Neuronal stem cell (in vitro differentiated cells): ENCODE results near the gene STAT5B.
A peak's percentile ranks its signal among the peaks of the same experiment; 100 is the strongest.

Experiments
- DNase-seq: peaks from one replicate; pipeline ENCODE4 v3.0.0-alpha.2; 2013; ENCODE audit warnings: low spot score
- H2AFZ ChIP-seq: one replicate; pipeline ENCODE4 v1.6.1; 2013; ENCODE audit warnings: mild to moderate bottlenecking, low read length, inconsistent platforms
- H2AK5ac ChIP-seq: 2 replicates; pipeline ENCODE4 v1.6.1; 2013; ENCODE audit warnings: low read depth, mild to moderate bottlenecking, inconsistent platforms, low read length, moderate library complexity, mixed read lengths
- H2BK120ac ChIP-seq: 2 replicates; pipeline ENCODE4 v1.6.1; 2013; ENCODE audit warnings: low read depth, mild to moderate bottlenecking, inconsistent platforms, low read length, moderate library complexity, mixed read lengths
- H2BK12ac ChIP-seq: one replicate; pipeline ENCODE4 v1.6.1; 2013; ENCODE audit warnings: low read length, inconsistent platforms
- H2BK15ac ChIP-seq: 2 replicates; pipeline ENCODE4 v1.6.1; 2013; ENCODE audit warnings: mild to moderate bottlenecking, low read length, inconsistent platforms, mixed read lengths
- H2BK5ac ChIP-seq: one replicate; pipeline ENCODE4 v1.6.1; 2013; ENCODE audit warnings: inconsistent platforms, mild to moderate bottlenecking, low read length, moderate library complexity
- H3K14ac ChIP-seq: one replicate; pipeline ENCODE4 v1.6.1; 2013; ENCODE audit warnings: low read length, inconsistent platforms
- H3K18ac ChIP-seq: 2 replicates; pipeline ENCODE4 v1.6.1; 2013; ENCODE audit warnings: low read length, inconsistent platforms
- H3K23ac ChIP-seq: 2 replicates; pipeline ENCODE4 v1.6.1; 2013; ENCODE audit warnings: low read depth, mild to moderate bottlenecking, mixed read lengths, low read length, inconsistent platforms; ENCODE audit not compliant: poor library complexity
- H3K27ac ChIP-seq: replicated peaks from 3 replicates; pipeline ENCODE4 v1.5.1; 2013; ENCODE audit warnings: low read length, inconsistent platforms
- H3K27me3 ChIP-seq, 3 experiments: 2 replicates each; pipeline ENCODE4 v1.6.1; 2013; ENCODE audit warnings: low read length in 3 of 3, mild to moderate bottlenecking in 2 of 3, inconsistent platforms in 1 of 3, low read depth in 1 of 3, mixed read lengths in 1 of 3, moderate library complexity in 1 of 3; ENCODE audit not compliant: control insufficient read depth in 3 of 3, insufficient read depth in 3 of 3
- H3K36me3 ChIP-seq, 2 donors: replicated peaks in 1 of 2; 2 replicates each; pipeline ENCODE4 v1.6.1; 2013; ENCODE audit warnings: low read length in 2 of 2; ENCODE audit not compliant: control insufficient read depth in 2 of 2, insufficient read depth in 2 of 2
- H3K4ac ChIP-seq: 2 replicates; pipeline ENCODE4 v1.6.1; 2013; ENCODE audit warnings: inconsistent platforms, mild to moderate bottlenecking, low read length, moderate library complexity
- H3K4me1 ChIP-seq, 2 donors: 1 replicate in 1 of 2; 2 replicates in 1 of 2; pipeline ENCODE4 v1.6.1; 2013; ENCODE audit warnings: low read length in 2 of 2, low read depth in 1 of 2; ENCODE audit not compliant: control insufficient read depth in 2 of 2, insufficient read depth in 1 of 2
- H3K4me2 ChIP-seq: one replicate; pipeline ENCODE4 v1.6.1; 2013; ENCODE audit warnings: mild to moderate bottlenecking, low read length, inconsistent platforms; ENCODE audit not compliant: insufficient read depth, poor library complexity, severe bottlenecking
- H3K4me3 ChIP-seq, 2 donors: 2 replicates each; pipeline ENCODE4 v1.5.1; 2013; ENCODE audit warnings: low read length in 2 of 2, mild to moderate bottlenecking in 2 of 2, inconsistent platforms in 1 of 2, moderate library complexity in 1 of 2
- H3K79me1 ChIP-seq: one replicate; pipeline ENCODE4 v1.6.1; 2013; ENCODE audit warnings: low read depth, mild to moderate bottlenecking, inconsistent platforms, low read length, moderate library complexity
- H3K9ac ChIP-seq: one replicate; pipeline ENCODE4 v1.6.1; 2013; ENCODE audit warnings: mild to moderate bottlenecking, low read depth, low read length, inconsistent platforms; ENCODE audit not compliant: poor library complexity
- H3K9me3 ChIP-seq, 2 donors: replicated peaks in 1 of 2; 2 replicates each; pipeline versions ENCODE3 to v1.6.1; 2013; ENCODE audit warnings: low read length in 2 of 2, mild to moderate bottlenecking in 2 of 2, inconsistent platforms in 1 of 2, low read depth in 1 of 2, mixed read lengths in 1 of 2, moderate library complexity in 1 of 2; ENCODE audit not compliant: control insufficient read depth in 2 of 2, insufficient read depth in 1 of 2
- H4K8ac ChIP-seq: one replicate; pipeline ENCODE4 v1.6.1; 2013; ENCODE audit warnings: low read depth, mild to moderate bottlenecking, inconsistent platforms, low read length, moderate library complexity
- H4K91ac ChIP-seq: one replicate; pipeline ENCODE4 v1.6.1; 2013; ENCODE audit warnings: low read length, low read depth, mild to moderate bottlenecking, inconsistent platforms; ENCODE audit not compliant: poor library complexity
- WGBS, 2 donors: extraction: QIAGEN DNeasy Blood & Tissue Kit; methylation state at CpG; one replicate each; pipeline ENCODE4 v1.1.7; 2013; ENCODE audit warnings: missing lambda C conversion rate in 2 of 2, mixed read lengths in 1 of 2; ENCODE audit not compliant: insufficient read length in 2 of 2, insufficient replicate concordance in 1 of 2; ENCODE audit errors: extremely low coverage in 2 of 2; 5-methylcytosine and 5-hydroxymethylcytosine counted together

Gene STAT5B

DNA sequence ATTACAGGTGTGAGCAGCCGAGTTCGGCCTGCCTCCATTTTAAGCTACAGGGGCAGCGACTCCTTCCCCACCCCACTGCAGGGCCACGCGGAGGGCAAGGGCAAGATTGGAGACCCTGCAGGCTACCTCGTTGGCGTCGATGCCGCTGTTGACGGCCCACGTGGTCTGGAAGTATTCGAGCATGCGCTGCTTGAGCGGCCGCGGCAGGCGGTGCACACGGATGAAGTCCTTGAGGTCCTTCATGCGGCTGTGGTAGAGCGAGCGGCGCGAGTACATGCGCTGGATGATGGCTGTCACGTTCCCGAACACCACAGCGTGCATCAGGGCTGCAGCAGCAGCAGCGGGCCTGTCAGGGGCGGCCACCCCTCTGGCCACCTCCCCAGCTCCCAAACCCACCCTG is 106.8 kb downstream of the STAT5B start:
- H2AK5ac ChIP-seq = peak overlapping the region; percentile 79
- H2AFZ ChIP-seq = no peak overlapping the region
- peaks cover 0 to 37% (median 0%) of the 10 kb centered on the region in 3 experiments for H3K27me3 ChIP-seq
- H3K79me1 ChIP-seq = peaks cover 6% of the 10 kb centered on the region
- H3K4me3 ChIP-seq = no peak overlapping the region
- WGBS, 2 donors = no CpG with 5 or more reads among the region's 29 CpGs
- peak overlapping the region; percentile 30 for H3K9ac ChIP-seq
- no peak overlapping the region for H4K8ac ChIP-seq
- peak overlapping the region; percentile 38 for H3K14ac ChIP-seq
- H2BK15ac ChIP-seq = no peak overlapping the region
- H3K4me1 ChIP-seq = peaks cover 0 to 1% of the 10 kb centered on the region in 2 donors
- H3K4ac ChIP-seq = peak overlapping the region; percentile 23
- no peak for DNase-seq
- no peak overlapping the region for H4K91ac ChIP-seq
- no peak overlapping the region for H3K27ac ChIP-seq
- H2BK5ac ChIP-seq = no peak overlapping the region
- no peak overlapping the region for H2BK120ac ChIP-seq
- H3K18ac ChIP-seq = peak overlapping the region; percentile 48
- no peak overlapping the region for H2BK12ac ChIP-seq
- H3K9me3 ChIP-seq = peaks cover 0 to 1% of the 10 kb centered on the region in 2 donors
- peak overlapping the region; percentile 55 for H3K23ac ChIP-seq
- no peaks in the 10 kb centered on the region for H3K36me3 ChIP-seq
- H3K4me2 ChIP-seq = no peak overlapping the region

DNA sequence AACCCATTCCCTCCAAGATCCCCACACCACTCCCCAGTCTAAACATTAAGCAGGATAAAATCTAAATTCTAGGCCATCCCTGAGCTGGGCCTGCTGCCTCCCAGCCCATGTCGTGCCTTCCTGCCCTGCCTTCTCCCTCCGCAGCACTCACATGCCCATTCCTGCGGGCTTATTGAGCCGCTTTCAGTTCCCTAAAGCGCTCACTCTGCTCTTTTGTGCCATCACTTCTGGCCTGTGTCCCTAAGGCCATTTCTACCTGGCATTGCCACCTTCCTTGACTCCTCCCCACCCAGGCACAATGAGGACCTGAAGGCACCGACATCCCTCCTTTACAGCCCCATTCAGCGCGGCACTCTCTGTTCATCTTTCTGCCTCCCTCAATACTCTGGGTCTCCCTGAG is 108.4 kb downstream of the STAT5B start:
- Histone ChIP-seq H4K8ac (no peak overlapping the region), H3K27me3 (peaks cover 0 to 36% (median 0%) of the 10 kb centered on the region in 3 experiments), H3K4me2 (no peak overlapping the region), H2AFZ (no peak overlapping the region), H3K18ac (no peak overlapping the region), H4K91ac (no peak overlapping the region), H3K14ac (no peak overlapping the region), H3K27ac (no peak overlapping the region), H3K4me1 (peaks cover 0 to 1% of the 10 kb centered on the region in 2 donors), H3K4ac (peak overlapping the region; percentile 37), H3K36me3 (no peaks in the 10 kb centered on the region), H2BK120ac (no peak overlapping the region), H3K4me3 (no peak overlapping the region), H3K9ac (no peak overlapping the region), H3K9me3 (peaks cover 0 to 1% of the 10 kb centered on the region in 2 donors), H2BK15ac (no peak overlapping the region), H3K23ac (no peak overlapping the region), H3K79me1 (peaks cover 6% of the 10 kb centered on the region), H2AK5ac (no peak overlapping the region), H2BK12ac (no peak overlapping the region), H2BK5ac (no peak overlapping the region)
- WGBS, 2 donors = no CpG with 5 or more reads among the region's 8 CpGs
- DNase-seq = no peak

DNA sequence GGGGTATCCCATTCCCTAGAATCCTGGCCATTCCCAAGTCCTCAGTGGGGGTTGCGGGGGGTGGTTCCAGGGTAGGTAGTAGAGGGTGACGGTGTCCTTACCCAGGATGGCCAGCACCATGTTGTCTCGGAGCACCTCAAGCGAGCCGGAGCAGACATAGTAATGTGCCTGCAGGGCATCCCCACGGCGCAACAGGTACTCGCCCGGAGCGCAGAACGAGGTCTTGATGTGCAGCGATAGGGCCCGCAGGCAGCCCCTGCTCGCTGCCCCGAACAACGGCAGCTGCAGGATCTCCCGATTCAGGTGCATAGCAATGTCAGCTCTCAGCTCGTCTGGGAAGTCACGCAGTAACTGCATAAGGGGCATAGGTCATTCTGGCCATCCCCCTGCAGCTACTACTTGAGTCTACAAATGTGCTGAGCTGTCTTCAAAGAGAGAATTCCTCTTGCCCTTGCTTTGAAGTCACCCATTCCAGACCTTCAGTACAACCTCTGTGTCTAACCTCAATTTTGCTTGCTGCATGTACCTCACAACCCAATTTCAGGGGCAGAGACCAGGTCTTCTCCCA is 109.9 kb downstream of the STAT5B start:
- no peaks in the 10 kb centered on the region for H3K36me3 ChIP-seq
- H4K91ac ChIP-seq = no peak overlapping the region
- no peak overlapping the region for H3K4me2 ChIP-seq
- no peak overlapping the region for H4K8ac ChIP-seq
- H2BK15ac ChIP-seq = no peak overlapping the region
- H3K18ac ChIP-seq = no peak overlapping the region
- no peak overlapping the region for H3K27ac ChIP-seq
- no peak overlapping the region for H2AFZ ChIP-seq
- peaks cover 0 to 1% of the 10 kb centered on the region in 2 donors for H3K4me1 ChIP-seq
- no peak overlapping the region for H2BK12ac ChIP-seq
- no CpG with 5 or more reads among the region's 19 CpGs for WGBS, 2 donors
- H3K23ac ChIP-seq = no peak overlapping the region
- peaks cover 0 to 22% (median 0%) of the 10 kb centered on the region in 3 experiments for H3K27me3 ChIP-seq
- H3K14ac ChIP-seq = no peak overlapping the region
- DNase-seq = no peak
- H3K4ac ChIP-seq = no peak overlapping the region
- H3K79me1 ChIP-seq = peaks cover 3% of the 10 kb centered on the region
- no peak overlapping the region for H2BK5ac ChIP-seq
- peak overlapping the region in 1 of 2 donors; percentile 2 for H3K4me3 ChIP-seq
- no peak overlapping the region for H3K9ac ChIP-seq
- no peak overlapping the region for H2AK5ac ChIP-seq
- peaks cover 0 to 1% of the 10 kb centered on the region in 2 donors for H3K9me3 ChIP-seq
- H2BK120ac ChIP-seq = no peak overlapping the region

DNA sequence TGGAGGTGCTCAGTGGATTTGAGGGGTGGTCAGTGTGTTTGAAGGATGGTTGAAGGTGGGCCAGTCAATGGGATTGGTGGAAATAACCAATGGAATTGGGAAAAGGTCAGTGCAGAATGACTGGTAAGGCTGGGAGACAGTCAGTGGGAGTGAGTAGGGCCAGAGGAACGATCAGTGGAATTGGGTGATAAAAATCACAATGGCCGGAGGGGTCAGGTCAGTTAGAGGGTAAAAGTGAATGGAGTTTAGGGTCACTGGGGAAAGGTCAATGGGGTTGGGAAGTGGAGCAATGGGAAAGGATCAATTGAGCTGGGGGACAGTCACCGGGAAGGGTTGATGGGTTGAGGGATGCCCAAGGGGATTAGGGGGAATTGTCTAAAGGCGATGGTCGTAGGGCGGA is 110.4 kb downstream of the STAT5B start:
- H4K91ac ChIP-seq = no peak overlapping the region
- H3K14ac ChIP-seq = no peak overlapping the region
- no peak overlapping the region for H2BK12ac ChIP-seq
- no peak overlapping the region for H3K4ac ChIP-seq
- no peak overlapping the region for H2AK5ac ChIP-seq
- no peak overlapping the region for H2AFZ ChIP-seq
- H2BK5ac ChIP-seq = no peak overlapping the region
- no peak overlapping the region for H3K23ac ChIP-seq
- no CpG with 5 or more reads among the region's 6 CpGs for WGBS, 2 donors
- peaks cover 0 to 1% of the 10 kb centered on the region in 2 donors for H3K4me1 ChIP-seq
- H3K4me3 ChIP-seq = no peak overlapping the region
- H3K18ac ChIP-seq = no peak overlapping the region
- no peaks in the 10 kb centered on the region for H3K36me3 ChIP-seq
- H3K9me3 ChIP-seq = peaks cover 0 to 1% of the 10 kb centered on the region in 2 donors
- H3K27ac ChIP-seq = no peak overlapping the region
- DNase-seq = no peak
- H3K9ac ChIP-seq = no peak overlapping the region
- peaks cover 0 to 17% (median 0%) of the 10 kb centered on the region in 3 experiments for H3K27me3 ChIP-seq
- no peak overlapping the region for H4K8ac ChIP-seq
- H2BK15ac ChIP-seq = no peak overlapping the region
- no peak overlapping the region for H3K4me2 ChIP-seq
- H2BK120ac ChIP-seq = no peak overlapping the region
- peaks cover 3% of the 10 kb centered on the region for H3K79me1 ChIP-seq
